ENCODE data around the gene ANKS6.

ANKS6 gene

GRCh38 chr9:98732091-98732490 is 64.3 kb downstream of the ANKS6 start:
- no peak for TF ChIP-seq SIN3A (IDR thresholded peaks at IDR 0.05; ENCODE audit: borderline replicate concordance, insufficient read depth, low read length)
- TF ChIP-seq REST (IDR thresholded peaks at IDR 0.05; ENCODE audit: insufficient read depth in 1 of 2, low read depth in 2 of 2, low read length in 2 of 2): no peak

DNA sequence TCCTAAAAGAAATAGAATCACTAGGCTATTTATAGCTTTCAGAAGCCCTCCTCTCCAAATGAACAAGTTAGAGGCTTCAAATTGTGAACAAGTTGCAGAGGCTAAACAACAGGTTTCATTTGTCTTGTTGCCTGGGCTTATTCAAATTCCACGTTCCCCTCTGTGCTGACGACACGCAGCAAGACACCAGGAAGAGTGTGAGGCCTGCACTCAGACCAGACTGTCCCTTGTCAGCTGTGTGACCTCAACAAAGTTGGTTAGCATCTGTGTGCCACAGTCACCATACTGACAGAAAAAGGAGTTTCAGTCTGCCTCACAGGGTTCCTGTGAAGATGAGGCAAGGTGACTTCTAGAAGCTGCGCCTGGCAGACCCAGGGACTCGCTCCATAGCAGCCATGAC is 65.5 kb downstream of the ANKS6 start:
- TF ChIP-seq REST (IDR thresholded peaks at IDR 0.05; ENCODE audit: insufficient read depth in 1 of 2, low read depth in 2 of 2, low read length in 2 of 2) (no peak), POLR2AphosphoS5 (IDR thresholded peaks at IDR 0.05; ENCODE audit: low read depth, low read length) (no peak), TAF1 (IDR thresholded peaks at IDR 0.05; ENCODE audit: borderline replicate concordance, insufficient read depth, low read length) (no peak), FOXP2 (optimal IDR thresholded peaks at IDR 0.05; ENCODE audit: borderline replicate concordance, extremely low read depth, extremely low read length, insufficient read depth) (no peak), SIN3A (IDR thresholded peaks at IDR 0.05; ENCODE audit: borderline replicate concordance, insufficient read depth, low read length) (no peak)

GRCh38 chr9:98728500-98728899 is 67.9 kb downstream of the ANKS6 start:
- TF ChIP-seq TAF1 (IDR thresholded peaks at IDR 0.05; ENCODE audit: borderline replicate concordance, insufficient read depth, low read length) (no peak), SIN3A (IDR thresholded peaks at IDR 0.05; ENCODE audit: borderline replicate concordance, insufficient read depth, low read length) (no peak), POLR2AphosphoS5 (IDR thresholded peaks at IDR 0.05; ENCODE audit: low read depth, low read length) (no peak), REST (IDR thresholded peaks at IDR 0.05; ENCODE audit: insufficient read depth in 1 of 2, low read depth in 2 of 2, low read length in 2 of 2) (no peak), FOXP2 (optimal IDR thresholded peaks at IDR 0.05; ENCODE audit: borderline replicate concordance, extremely low read depth, extremely low read length, insufficient read depth) (no peak)

- no peak for TF ChIP-seq POLR2AphosphoS5 (IDR thresholded peaks at IDR 0.05; ENCODE audit: low read depth, low read length)
- no peak for TF ChIP-seq FOXP2 (optimal IDR thresholded peaks at IDR 0.05; ENCODE audit: borderline replicate concordance, extremely low read depth, extremely low read length, insufficient read depth)
Measured at GRCh38 chr9:98727428-98727827, 68.9 kb downstream of the ANKS6 start.

DNA sequence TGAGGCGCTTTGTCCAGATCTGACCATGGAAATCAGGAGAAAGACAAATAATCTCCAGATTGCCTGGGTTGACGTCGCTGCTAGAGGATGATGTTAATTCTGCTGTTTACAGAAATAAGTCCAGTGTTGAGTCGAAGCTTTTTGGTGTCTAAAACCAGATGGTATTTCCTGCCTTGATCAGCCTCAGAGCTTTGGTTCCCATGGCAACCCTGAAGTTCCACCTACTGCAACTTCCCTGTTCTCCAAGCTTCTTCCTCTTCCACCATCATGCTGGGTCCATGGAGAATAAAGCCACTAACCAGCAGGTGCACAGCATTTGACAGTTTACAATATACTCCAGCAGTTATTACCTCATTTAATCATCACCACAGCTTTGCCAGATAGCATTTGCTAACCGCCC is 69.6 kb downstream of the ANKS6 start:
- no peak for TF ChIP-seq TAF1 (IDR thresholded peaks at IDR 0.05; ENCODE audit: borderline replicate concordance, insufficient read depth, low read length)
- no peak for TF ChIP-seq FOXP2 (optimal IDR thresholded peaks at IDR 0.05; ENCODE audit: borderline replicate concordance, extremely low read depth, extremely low read length, insufficient read depth)
- no peak for TF ChIP-seq POLR2AphosphoS5 (IDR thresholded peaks at IDR 0.05; ENCODE audit: low read depth, low read length)
- no peak for TF ChIP-seq REST (IDR thresholded peaks at IDR 0.05; ENCODE audit: insufficient read depth in 1 of 2, low read depth in 2 of 2, low read length in 2 of 2)
- no peak for TF ChIP-seq SIN3A (IDR thresholded peaks at IDR 0.05; ENCODE audit: borderline replicate concordance, insufficient read depth, low read length)
